Measurements from ENCODE around the gene KRTAP25-1. TPM values are rescaled to one million over a fixed set of nuclear protein-coding genes. Genes with fewer than 3 reads are reported as not detected.

KRTAP25-1 gene
- polyA plus RNA-seq, 1 donor from 2014 or later: not detected

GRCh38 chr21:30251781-30252180 lies 37.5 kb downstream of the KRTAP25-1 start:
- no peaks in the 10 kb centered on the region for H3K36me3 ChIP-seq (ENCODE audit: insufficient read depth, low read length)
- H3K9me2 ChIP-seq (ENCODE audit: insufficient read depth, low read length): no peaks in the 10 kb centered on the region
- no peaks in the 10 kb centered on the region for H3K9me3 ChIP-seq (ENCODE audit: low read length)
- no peak overlapping the region for H2AFZ ChIP-seq (ENCODE audit: low read depth, low read length)
- H3K27me3 ChIP-seq (ENCODE audit: insufficient read depth, low read depth, low read length): no peaks in the 10 kb centered on the region
- H4K20me1 ChIP-seq (ENCODE audit: insufficient read depth): no peaks in the 10 kb centered on the region
- TF ChIP-seq SMC3 (conservative IDR thresholded peaks at IDR 0.05; ENCODE audit: poor library complexity): no peak
- TF ChIP-seq REST (IDR thresholded peaks at IDR 0.05; ENCODE audit: borderline replicate concordance): no peak
- TF ChIP-seq MXI1 (conservative IDR thresholded peaks at IDR 0.05; ENCODE audit: poor library complexity, severe bottlenecking): no peak
- no peak for TF ChIP-seq CTCF (IDR thresholded peaks at IDR 0.05; ENCODE audit: poor library complexity, severe bottlenecking)
- no peak for TF ChIP-seq EZH2 (IDR thresholded peaks at IDR 0.05; ENCODE audit: borderline replicate concordance, insufficient read depth, low read length, poor library complexity, severe bottlenecking)
- TF ChIP-seq TAF1 (IDR thresholded peaks at IDR 0.05; ENCODE audit: low read depth): no peak
- TF ChIP-seq POLR2AphosphoS5 (IDR thresholded peaks at IDR 0.05): no peak
- no peak for TF ChIP-seq EP300 (conservative IDR thresholded peaks at IDR 0.05; ENCODE audit: poor library complexity, severe bottlenecking)
- TF ChIP-seq RAD21 (conservative IDR thresholded peaks at IDR 0.05): no peak
- no peaks in the 10 kb centered on the region for H3K79me2 ChIP-seq (replicated peaks; ENCODE audit: insufficient read depth, low read length)
- no peak overlapping the region for H3K27ac ChIP-seq (ENCODE audit: low read length)
- no peak overlapping the region for H3K4me3 ChIP-seq (ENCODE audit: low read length)
- H3F3A ChIP-seq (ENCODE audit: insufficient read depth, low read length, poor library complexity, severe bottlenecking): no peaks in the 10 kb centered on the region
- H3K4me2 ChIP-seq (ENCODE audit: low read length): no peak overlapping the region
- H3K9ac ChIP-seq (ENCODE audit: low read length): no peak overlapping the region

- Histone ChIP-seq H2AFZ (ENCODE audit: low read depth, low read length) (no peak overlapping the region), H3K27ac (ENCODE audit: low read length) (no peak overlapping the region), H4K20me1 (ENCODE audit: insufficient read depth) (no peaks in the 10 kb centered on the region), H3K9me2 (ENCODE audit: insufficient read depth, low read length) (no peaks in the 10 kb centered on the region), H3K36me3 (ENCODE audit: insufficient read depth, low read length) (no peaks in the 10 kb centered on the region), H3K9ac (ENCODE audit: low read length) (no peak overlapping the region), H3F3A (ENCODE audit: insufficient read depth, low read length, poor library complexity, severe bottlenecking) (no peaks in the 10 kb centered on the region), H3K79me2 (replicated peaks; ENCODE audit: insufficient read depth, low read length) (no peaks in the 10 kb centered on the region), H3K4me3 (ENCODE audit: low read length) (no peak overlapping the region), H3K9me3 (ENCODE audit: low read length) (no peaks in the 10 kb centered on the region), H3K4me2 (ENCODE audit: low read length) (no peak overlapping the region), H3K27me3 (ENCODE audit: insufficient read depth, low read depth, low read length) (no peaks in the 10 kb centered on the region)
- TF ChIP-seq TAF1 (IDR thresholded peaks at IDR 0.05; ENCODE audit: low read depth) (no peak), REST (IDR thresholded peaks at IDR 0.05; ENCODE audit: borderline replicate concordance) (no peak), EZH2 (IDR thresholded peaks at IDR 0.05; ENCODE audit: borderline replicate concordance, insufficient read depth, low read length, poor library complexity, severe bottlenecking) (no peak), RAD21 (conservative IDR thresholded peaks at IDR 0.05) (no peak), CTCF (IDR thresholded peaks at IDR 0.05; ENCODE audit: poor library complexity, severe bottlenecking) (no peak), POLR2AphosphoS5 (IDR thresholded peaks at IDR 0.05) (no peak), MXI1 (conservative IDR thresholded peaks at IDR 0.05; ENCODE audit: poor library complexity, severe bottlenecking) (no peak), EP300 (conservative IDR thresholded peaks at IDR 0.05; ENCODE audit: poor library complexity, severe bottlenecking) (no peak), SMC3 (conservative IDR thresholded peaks at IDR 0.05; ENCODE audit: poor library complexity) (no peak)
These were observed 39.4 kb downstream of the KRTAP25-1 start for GRCh38 chr21:30249936-30250335.
